Left lung (tissue), 10 donors: ENCODE results near the gene SEC22C. TPM values are rescaled to one million over a fixed set of nuclear protein-coding genes. Genes with fewer than 3 reads are reported as not detected.

Source experiments
- ATAC-seq: fragments of 200-7000 bp; cut with Tn5 transposase; one replicate; pipeline ENCODE4 v1.9.1; 2020; ENCODE audit warnings: moderate library complexity
- DNase-seq, 4 donors: peaks; one replicate each; pipeline ENCODE4 v3.0.0-alpha.2; 2013 to 2020
- H3K27ac ChIP-seq, 2 donors: fragments of 200-600 bp; sonication (generic) in 1 of 2; one replicate each; pipeline versions ENCODE4 v1.5.0 to v1.8.0; 2020 to 2021
- H3K27me3 ChIP-seq, 2 donors: fragments of 200-600 bp; sonication (generic) in 1 of 2; one replicate each; pipeline versions ENCODE4 v1.5.0 to v1.8.0; 2020 to 2021
- H3K36me3 ChIP-seq, 2 donors: fragments of 200-600 bp; sonication (generic) in 1 of 2; one replicate each; pipeline versions ENCODE4 v1.5.0 to v1.8.0; 2020 to 2021
- H3K4me1 ChIP-seq, 2 donors: fragments of 200-600 bp; one replicate each; pipeline ENCODE4 v1.8.0; 2021
- H3K4me3 ChIP-seq, 2 donors: fragments of 200-600 bp; sonication (generic) in 1 of 2; one replicate each; pipeline versions ENCODE4 v1.5.0 to v1.8.0; 2020 to 2021; ENCODE audit warnings: mild to moderate bottlenecking in 1 of 2
- H3K9me3 ChIP-seq, 2 donors: fragments of 200-600 bp; sonication (generic) in 1 of 2; one replicate each; pipeline versions ENCODE4 v1.5.0 to v1.8.0; 2020 to 2021
- CTCF ChIP-seq, 2 donors: fragments of 200-600 bp; sonication (generic) in 1 of 2; IDR thresholded peaks; one replicate each; pipeline versions ENCODE4 v1.5.0 to v1.8.0; 2021; ENCODE audit warnings: antibody characterized with exemption in 2 of 2
- intact Hi-C, 2 donors: fragments of 100-400 bp; cut with DNase I; formaldehyde crosslinking; loops; one replicate each; pipeline versions ENCODE4 v1.11.2 to v1.14.2; 2022
- polyA plus RNA-seq, 6 donors: library from polyadenylated mRNA; unstranded; fragments of 120-200 nt; gene quantifications; one replicate each; pipeline ENCODE4 v1.2.1, GENCODE V29; 2013; ENCODE audit not compliant: insufficient read length in 6 of 6
- total RNA-seq, 2 donors: library from RNA; stranded (reverse); fragmentation: NEBNext Ultra II Directional; extraction: Animal tissue kit (Norgen Biotek cat#: 25700); gene quantifications; one replicate each; pipeline ENCODE4 v1.2.1, GENCODE V29; 2021
- donor health status: DM: no; HTN: yes; CAD: no.
- donor health status: DM: no; HTN: no; CAD: no.

Gene SEC22C
- total and polyA plus RNA-seq, 8 donors = 40.9 to 55.2 (median 46.1) TPM

GRCh38 chr3:42530073-42530472 lies 51.7 kb downstream of the SEC22C start:
- Histone ChIP-seq H3K27ac (peak overlapping the region in 1 of 2 donors; percentile 57), H3K36me3 (peaks cover 0 to 41% of the 10 kb centered on the region in 2 donors), H3K27me3 (no peaks in the 10 kb centered on the region), H3K4me3 (no peak overlapping the region), H3K4me1 (peaks cover 0 to 78% of the 10 kb centered on the region in 2 donors), H3K9me3 (no peaks in the 10 kb centered on the region)
- no peak for TF ChIP-seq CTCF (IDR thresholded peaks at IDR 0.05)
- DNase-seq (no peak), ATAC-seq (no peak)
- intact Hi-C loops = no loop called here

DNA sequence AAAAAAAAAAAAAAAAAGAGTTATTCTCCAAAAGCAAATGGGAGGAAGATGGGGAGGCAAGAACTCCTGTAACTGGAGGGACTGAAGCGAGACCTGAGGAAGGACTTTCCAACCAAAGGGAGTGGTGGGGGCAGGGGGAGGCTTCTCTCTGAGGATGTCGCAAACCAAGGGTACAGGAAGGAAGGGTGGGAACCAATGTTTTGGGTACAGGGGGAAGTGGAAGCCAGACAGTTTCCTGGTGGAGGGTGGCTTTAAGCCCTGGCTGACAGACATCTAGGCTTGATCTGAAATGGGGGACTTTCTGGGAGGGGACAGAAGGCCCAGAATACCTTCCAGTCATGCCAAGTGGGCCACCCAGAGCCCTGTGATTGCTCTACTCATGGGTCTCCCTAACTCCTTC lies 52.3 kb downstream of the SEC22C start:
- Histone ChIP-seq H3K27ac (peak overlapping the region in 1 of 2 donors; percentile 57), H3K27me3 (no peaks in the 10 kb centered on the region), H3K4me3 (no peak overlapping the region), H3K9me3 (no peaks in the 10 kb centered on the region), H3K4me1 (peaks cover 0 to 84% of the 10 kb centered on the region in 2 donors), H3K36me3 (peaks cover 0 to 48% of the 10 kb centered on the region in 2 donors)
- DNase-seq = no peak
- no peak for TF ChIP-seq CTCF (IDR thresholded peaks at IDR 0.05)
- intact Hi-C loops = no loop called here
- ATAC-seq = no peak

DNA sequence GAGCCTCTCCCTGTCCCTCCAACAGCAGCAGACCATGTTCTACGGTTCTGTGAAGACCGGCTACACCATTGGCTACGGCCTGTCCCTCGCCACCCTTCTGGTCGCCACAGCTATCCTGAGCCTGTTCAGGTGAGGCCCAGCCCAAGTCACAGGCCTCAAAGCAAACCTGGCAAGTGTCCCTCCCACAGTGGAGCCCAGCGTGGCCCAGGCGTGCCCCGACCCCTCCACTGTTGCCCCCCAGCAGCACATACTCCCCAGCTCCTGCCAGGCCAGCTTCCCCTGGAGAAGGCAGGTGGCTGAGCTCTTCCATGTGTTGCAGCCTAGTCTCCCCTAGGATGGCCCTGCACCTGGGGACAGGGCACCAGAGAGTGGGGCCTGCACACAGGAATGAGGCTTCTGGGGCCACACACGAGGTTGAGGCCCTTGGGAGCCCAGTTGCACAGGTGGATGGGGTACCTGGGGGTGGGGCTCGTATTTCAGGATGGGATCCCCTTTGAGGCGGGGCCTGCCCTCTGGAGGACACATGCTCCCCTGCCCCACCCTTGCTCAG lies 54.3 kb downstream of the SEC22C start:
- ATAC-seq (no peak), DNase-seq (peak in 1 of 4 donors; percentile 66)
- H3K4me1 ChIP-seq = peaks cover 0 to 81% of the 10 kb centered on the region in 2 donors
- no peak for TF ChIP-seq CTCF (IDR thresholded peaks at IDR 0.05)
- no peaks in the 10 kb centered on the region for H3K27me3 ChIP-seq
- H3K4me3 ChIP-seq = no peak overlapping the region
- peaks cover 0 to 52% of the 10 kb centered on the region in 2 donors for H3K36me3 ChIP-seq
- no peaks in the 10 kb centered on the region for H3K9me3 ChIP-seq
- intact Hi-C loops = no loop called here
- peak overlapping the region in 1 of 2 donors; percentile 37 for H3K27ac ChIP-seq

- Histone ChIP-seq H3K36me3 (peaks cover 0 to 46% of the 10 kb centered on the region in 2 donors), H3K4me1 (peaks cover 0 to 74% of the 10 kb centered on the region in 2 donors), H3K27me3 (no peaks in the 10 kb centered on the region), H3K4me3 (no peak overlapping the region), H3K27ac (peak overlapping the region in 1 of 2 donors; percentile 50), H3K9me3 (no peaks in the 10 kb centered on the region)
- intact Hi-C loops = no loop called here
- no peak for TF ChIP-seq CTCF (IDR thresholded peaks at IDR 0.05)
- ATAC-seq (no peak), DNase-seq (peak in 1 of 4 donors; percentile 54)
Observed at GRCh38 chr3:42526616-42527367, 55.0 kb downstream of the SEC22C start.

DNA sequence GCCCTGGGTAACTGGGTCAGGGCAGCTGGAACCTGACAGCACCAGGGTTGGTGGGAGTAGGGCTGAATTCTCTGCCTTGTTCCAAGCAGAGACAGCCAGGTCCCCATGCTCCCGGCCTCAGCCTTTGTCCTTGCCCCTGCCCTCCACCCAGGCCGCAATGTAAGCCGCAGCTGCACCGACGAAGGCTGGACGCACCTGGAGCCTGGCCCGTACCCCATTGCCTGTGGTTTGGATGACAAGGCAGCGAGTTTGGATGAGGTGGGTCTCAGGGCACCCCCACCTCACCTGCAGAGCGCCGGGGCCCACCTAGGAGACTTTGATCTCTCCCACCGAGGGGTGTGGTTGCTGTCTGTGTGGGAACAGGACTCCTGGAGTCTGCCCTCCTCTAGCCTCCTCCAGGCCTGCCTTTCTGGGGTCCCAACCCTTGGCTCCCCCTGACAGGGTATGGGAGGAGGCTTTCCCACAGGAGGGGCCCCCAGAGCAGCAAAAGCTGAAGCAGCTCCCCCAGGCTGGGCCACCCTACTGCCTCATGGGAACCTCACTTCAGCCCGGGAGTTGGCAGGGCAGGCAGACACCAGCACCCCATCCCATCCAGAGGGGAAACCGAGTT lies 55.9 kb downstream of the SEC22C start:
- no peaks in the 10 kb centered on the region for H3K9me3 ChIP-seq
- H3K27ac ChIP-seq = peak overlapping the region in 1 of 2 donors; percentile 18
- H3K4me3 ChIP-seq = no peak overlapping the region
- TF ChIP-seq CTCF (IDR thresholded peaks at IDR 0.05) = no peak
- ATAC-seq (no peak), DNase-seq (peak in 1 of 4 donors; percentile 65)
- H3K4me1 ChIP-seq = peaks cover 0 to 65% of the 10 kb centered on the region in 2 donors
- H3K27me3 ChIP-seq = no peaks in the 10 kb centered on the region
- intact Hi-C loops = no loop called here
- peaks cover 0 to 39% of the 10 kb centered on the region in 2 donors for H3K36me3 ChIP-seq
